Measurements from ENCODE around the gene GIMAP5. TPM values are rescaled to one million over a fixed set of nuclear protein-coding genes. Genes with fewer than 3 reads are reported as not detected.

GIMAP5 gene
- total and polyA plus RNA-seq, 4 donors = 24.8 to 60.6 (median 37.6) TPM

DNA sequence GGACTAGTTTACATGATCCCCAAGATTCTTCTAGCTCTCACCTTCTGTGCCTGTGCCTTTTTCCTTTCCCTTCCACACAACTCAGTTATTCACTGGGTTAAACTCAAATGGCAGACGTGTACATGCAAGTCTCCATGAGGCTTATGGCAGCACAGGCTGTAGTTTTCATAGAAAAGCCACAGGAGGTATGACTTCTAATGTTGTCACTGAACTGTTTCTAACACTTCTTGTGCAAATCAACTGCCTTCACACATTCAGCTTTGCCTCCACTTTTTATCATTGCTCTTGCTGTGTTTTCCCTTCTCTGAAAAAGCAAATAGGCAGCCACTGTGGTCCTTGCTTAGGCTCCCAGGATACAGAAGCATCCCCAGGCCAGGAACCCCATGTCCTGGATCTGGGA is 5.3 kb upstream of the GIMAP5 start:
- Histone ChIP-seq H3K4me1 (ENCODE audit: control insufficient read depth in 5 of 5, insufficient read depth in 5 of 5, low read length in 5 of 5) (no peaks in the 10 kb centered on the region), H3K9ac (ENCODE audit: insufficient read depth in 1 of 2, low read length in 2 of 2) (no peak overlapping the region), H3K27me3 (ENCODE audit: control insufficient read depth in 3 of 3, insufficient read depth in 3 of 3, low read length in 2 of 3) (peaks cover 0 to 2% (median 2%) of the 10 kb centered on the region in 3 donors), H3K9me3 (ENCODE audit: control insufficient read depth in 4 of 4, insufficient read depth in 3 of 4, low read length in 3 of 4) (peaks cover 0 to 3% (median 1%) of the 10 kb centered on the region in 4 donors), H3K36me3 (ENCODE audit: control insufficient read depth in 4 of 4, insufficient read depth in 4 of 4, low read length in 4 of 4) (no peaks in the 10 kb centered on the region), H3K4me3 (no peak overlapping the region), H3K27ac (ENCODE audit: low read depth in 1 of 2, low read length in 1 of 2) (no peak overlapping the region)
- 63 to 94% methylated on average over 1 of the region's 1 CpG for WGBS, 2 donors
- ATAC-seq (ENCODE audit: insufficient read depth, low FRiP score) (no peak), DNase-seq (no peak)
- no peak for TF ChIP-seq CTCF (IDR thresholded peaks at IDR 0.05; ENCODE audit: control extremely low read depth, extremely low read depth)

DNA sequence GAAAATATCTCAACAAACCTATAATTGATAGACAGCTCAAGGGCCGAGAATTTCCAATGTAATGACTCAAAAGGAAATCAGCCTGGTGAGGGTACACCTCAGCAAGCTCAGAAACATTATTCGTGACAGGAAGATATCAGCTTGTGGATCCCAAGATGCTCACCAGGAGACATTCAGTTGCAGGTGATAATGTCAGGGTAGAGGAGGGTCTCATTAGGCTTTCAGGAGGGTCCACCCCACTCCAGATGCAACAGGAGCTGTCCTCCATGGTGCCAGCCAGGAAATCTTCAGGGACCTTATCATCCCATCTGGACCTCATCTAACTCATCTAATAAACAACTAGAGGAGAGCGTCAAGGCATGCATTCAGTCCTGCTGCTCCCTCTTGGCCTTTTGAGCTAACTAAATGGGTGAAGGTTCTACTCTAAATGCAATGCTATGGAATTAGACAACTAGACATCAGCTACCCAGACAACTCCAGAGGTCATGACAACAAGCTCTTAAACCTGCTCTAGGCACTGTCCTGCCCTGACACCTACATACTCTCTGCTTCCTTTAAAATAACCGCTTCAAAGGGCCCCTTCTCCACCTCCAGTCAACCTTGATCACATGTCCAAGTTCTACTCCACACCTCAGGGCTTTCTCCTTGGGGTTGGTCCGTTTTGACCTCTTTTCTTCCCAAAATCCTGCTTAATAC is 4.3 kb upstream of the GIMAP5 start:
- H3K27me3 ChIP-seq (ENCODE audit: control insufficient read depth in 3 of 3, insufficient read depth in 3 of 3, low read length in 2 of 3) = peaks cover 0 to 10% (median 2%) of the 10 kb centered on the region in 3 donors
- no peaks in the 10 kb centered on the region for H3K36me3 ChIP-seq (ENCODE audit: control insufficient read depth in 4 of 4, insufficient read depth in 4 of 4, low read length in 4 of 4)
- H3K4me1 ChIP-seq (ENCODE audit: control insufficient read depth in 5 of 5, insufficient read depth in 5 of 5, low read length in 5 of 5) = no peaks in the 10 kb centered on the region
- DNase-seq (no peak), ATAC-seq (ENCODE audit: insufficient read depth, low FRiP score) (no peak)
- H3K9ac ChIP-seq (ENCODE audit: insufficient read depth in 1 of 2, low read length in 2 of 2) = no peak overlapping the region
- WGBS, 2 donors = 78 to 89% methylated on average over 5 of the region's 5 CpGs
- peaks cover 0 to 3% (median 0%) of the 10 kb centered on the region in 4 donors for H3K9me3 ChIP-seq (ENCODE audit: control insufficient read depth in 4 of 4, insufficient read depth in 3 of 4, low read length in 3 of 4)
- no peak overlapping the region for H3K4me3 ChIP-seq
- TF ChIP-seq CTCF (IDR thresholded peaks at IDR 0.05; ENCODE audit: control extremely low read depth, extremely low read depth) = no peak
- no peak overlapping the region for H3K27ac ChIP-seq (ENCODE audit: low read depth in 1 of 2, low read length in 1 of 2)

GRCh38 chr7:150733482-150734095 is 3.6 kb upstream of the GIMAP5 start:
- H3K4me1 ChIP-seq (ENCODE audit: control insufficient read depth in 5 of 5, insufficient read depth in 5 of 5, low read length in 5 of 5) = no peaks in the 10 kb centered on the region
- no peak for ATAC-seq (ENCODE audit: insufficient read depth, low FRiP score)
- H3K27me3 ChIP-seq (ENCODE audit: control insufficient read depth in 3 of 3, insufficient read depth in 3 of 3, low read length in 2 of 3) = peaks cover 0 to 10% (median 2%) of the 10 kb centered on the region in 3 donors
- H3K9me3 ChIP-seq (ENCODE audit: control insufficient read depth in 4 of 4, insufficient read depth in 3 of 4, low read length in 3 of 4) = peaks cover 0 to 2% (median 0%) of the 10 kb centered on the region in 4 donors
- no peak overlapping the region for H3K27ac ChIP-seq (ENCODE audit: low read depth in 1 of 2, low read length in 1 of 2)
- H3K36me3 ChIP-seq (ENCODE audit: control insufficient read depth in 4 of 4, insufficient read depth in 4 of 4, low read length in 4 of 4) = no peaks in the 10 kb centered on the region
- DNase-seq = no peak
- no peak for TF ChIP-seq CTCF (IDR thresholded peaks at IDR 0.05; ENCODE audit: control extremely low read depth, extremely low read depth)
- no peak overlapping the region for H3K9ac ChIP-seq (ENCODE audit: insufficient read depth in 1 of 2, low read length in 2 of 2)
- WGBS, 2 donors = 91% methylated on average over 5 of the region's 5 CpGs
- H3K4me3 ChIP-seq = no peak overlapping the region
